ENCODE data around the gene UHMK1. TPM values are rescaled to one million over a fixed set of nuclear protein-coding genes. Genes with fewer than 3 reads are reported as not detected.
"Not testable (repeated sequence)": the region's sequence is repeated elsewhere in the genome, so short reads cannot be mapped to it uniquely, and the experiment has no call there.

The UHMK1 gene
- total RNA-seq, 4 donors from 2014 or later, result 60.2 to 91.0 (median 79.7) TPM

DNA sequence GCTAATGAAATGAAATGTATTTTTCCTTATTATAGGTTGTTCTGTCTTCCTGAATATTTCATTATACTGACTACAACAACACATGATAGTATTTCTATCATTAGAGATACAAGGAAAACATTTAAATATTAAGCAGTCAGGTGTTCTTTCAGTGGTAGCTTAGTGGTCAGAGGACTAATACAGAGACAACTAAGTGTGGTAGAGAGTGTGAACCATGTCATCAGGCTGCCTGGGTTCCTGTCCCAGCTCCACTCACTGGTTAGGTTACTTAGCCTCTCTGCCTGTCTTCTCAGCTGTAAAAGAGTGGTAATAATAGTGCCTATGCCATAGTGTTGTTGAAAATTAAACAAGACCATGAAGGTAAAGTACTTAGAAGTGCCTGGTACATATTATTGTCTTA, 67.8 kb downstream of the UHMK1 start:
- in situ Hi-C loops (cut with MboI; ENCODE audit: low sequenced_read_pairs in 4 of 4), result loop anchor here in 2 of 4 donors (5.0 to 10.0 kb wide), 2 partner anchors 61 to 68 kb away; partner anchors contain the start of gene UHMK1 (in 1 of the 2)
- DNase-seq (no peak), ATAC-seq (no peak)
- Histone ChIP-seq H3K9me3 (no peaks in the 10 kb centered on the region), H3K4me3 (no peak overlapping the region), H3K27me3 (no peaks in the 10 kb centered on the region), H3K4me1 (peaks cover 10 to 20% of the 10 kb centered on the region in 2 donors), H3K27ac (no peak overlapping the region), H3K36me3 (peaks cover 0 to 23% of the 10 kb centered on the region in 2 donors)
- TF ChIP-seq CTCF (IDR thresholded peaks at IDR 0.05 in 4 of 5, conservative IDR thresholded peaks at IDR 0.05 in 1 of 5) (no peak), POLR2A (IDR thresholded peaks at IDR 0.05) (no peak)
- intact Hi-C loops (cut with DNase I; ENCODE audit: low total_unique reads), result no loop called here

- Histone ChIP-seq H3K4me1 (peaks cover 17 to 22% of the 10 kb centered on the region in 2 donors), H3K27me3 (no peaks in the 10 kb centered on the region), H3K9me3 (no peaks in the 10 kb centered on the region), H3K27ac (no peak overlapping the region), H3K4me3 (no peak overlapping the region), H3K36me3 (peaks cover 0 to 23% of the 10 kb centered on the region in 2 donors)
- intact Hi-C loops (cut with DNase I; ENCODE audit: low total_unique reads), result no loop called here
- no peak for DNase-seq
- in situ Hi-C loops (cut with MboI; ENCODE audit: low sequenced_read_pairs in 4 of 4), result loop anchor here in 2 of 4 donors (5.0 to 10.0 kb wide), 2 partner anchors 62 to 70 kb away; partner anchors contain the start of gene UHMK1 (in 1 of the 2)
- no peak for ATAC-seq
- TF ChIP-seq POLR2A (IDR thresholded peaks at IDR 0.05) (no peak), CTCF (IDR thresholded peaks at IDR 0.05 in 4 of 5, conservative IDR thresholded peaks at IDR 0.05 in 1 of 5) (no peak)
Observed at GRCh38 chr1:162566870-162567269, 69.3 kb downstream of the UHMK1 start.

GRCh38 chr1:162568802-162569201, 71.2 kb downstream of the UHMK1 start:
- Histone ChIP-seq H3K9me3 (no peaks in the 10 kb centered on the region), H3K27me3 (no peaks in the 10 kb centered on the region), H3K27ac (no peak overlapping the region), H3K4me1 (peaks cover 12 to 14% of the 10 kb centered on the region in 2 donors), H3K4me3 (no peak overlapping the region), H3K36me3 (peaks cover 0 to 23% of the 10 kb centered on the region in 2 donors)
- ATAC-seq (no peak), DNase-seq (no peak)
- intact Hi-C loops (cut with DNase I; ENCODE audit: low total_unique reads) (no loop called here), in situ Hi-C loops (cut with MboI; ENCODE audit: low sequenced_read_pairs in 4 of 4) (loop anchor here in 2 of 4 donors (5.0 to 10.0 kb wide), 2 partner anchors 64 to 72 kb away; partner anchors contain the start of gene UHMK1 (in 1 of the 2))
- TF ChIP-seq CTCF (IDR thresholded peaks at IDR 0.05 in 4 of 5, conservative IDR thresholded peaks at IDR 0.05 in 1 of 5), result no peak
- no peak for TF ChIP-seq POLR2A (IDR thresholded peaks at IDR 0.05)

DNA sequence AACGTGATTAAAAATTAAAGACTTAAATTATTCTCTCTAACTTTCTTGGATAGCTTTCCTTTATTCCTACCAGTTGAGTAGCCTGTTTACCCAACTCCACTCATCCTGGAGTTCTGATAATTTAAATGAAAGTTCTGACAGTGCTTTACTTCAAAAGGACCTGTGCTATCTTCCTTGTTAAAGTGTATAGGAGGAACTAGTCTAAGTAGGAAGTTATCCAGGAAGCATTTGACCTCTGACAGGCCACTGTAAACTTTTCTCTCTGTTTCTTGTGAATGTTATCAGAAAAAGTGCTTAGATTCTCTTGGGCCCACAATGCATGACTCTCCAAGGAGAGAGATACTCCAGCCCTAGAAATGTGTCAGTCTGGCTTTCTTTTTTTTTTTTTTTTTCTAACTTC, 73.1 kb downstream of the UHMK1 start:
- no peak for DNase-seq
- Histone ChIP-seq H3K4me3 (no peak overlapping the region), H3K27ac (no peak overlapping the region), H3K9me3 (no peaks in the 10 kb centered on the region), H3K27me3 (no peaks in the 10 kb centered on the region), H3K4me1 (peaks cover 9 to 14% of the 10 kb centered on the region in 2 donors), H3K36me3 (peaks cover 0 to 23% of the 10 kb centered on the region in 2 donors)
- TF ChIP-seq POLR2A (IDR thresholded peaks at IDR 0.05), result no peak
- no peak for TF ChIP-seq CTCF (IDR thresholded peaks at IDR 0.05 in 4 of 5, conservative IDR thresholded peaks at IDR 0.05 in 1 of 5)
- ATAC-seq, result no peak
- in situ Hi-C loops (cut with MboI; ENCODE audit: low sequenced_read_pairs in 4 of 4), result no loop called here
- intact Hi-C loops (cut with DNase I; ENCODE audit: low total_unique reads), result no loop called here

- H3K36me3 ChIP-seq, result peaks cover 0 to 20% of the 10 kb centered on the region in 2 donors
- H3K27ac ChIP-seq; intact Hi-C loops (cut with DNase I; ENCODE audit: low total_unique reads); H3K27me3 ChIP-seq; DNase-seq; H3K4me3 ChIP-seq; ATAC-seq; in situ Hi-C loops (cut with MboI; ENCODE audit: low sequenced_read_pairs in 4 of 4); H3K9me3 ChIP-seq: not testable (repeated sequence)
- peaks cover 9 to 14% of the 10 kb centered on the region in 2 donors for H3K4me1 ChIP-seq
Observed at GRCh38 chr1:162571121-162571520, 73.5 kb downstream of the UHMK1 start.
